Choroid plexus epithelial cell (primary cell): Measurements from ENCODE around the gene APMAP.

Experiments
- DNase-seq: peaks from one replicate; pipeline ENCODE4 v3.0.0-alpha.2; 2010; ENCODE audit warnings: low read depth
- H3K4me3 ChIP-seq: 2 replicates; pipeline ENCODE4 v1.5.1; 2011; ENCODE audit warnings: low read depth, mild to moderate bottlenecking, control low read depth, low read length, moderate library complexity
- CTCF ChIP-seq: conservative IDR thresholded peaks from 2 replicates; pipeline ENCODE4 v1.5.1; 2011; ENCODE audit warnings: low read depth, mild to moderate bottlenecking, control low read depth, inconsistent platforms, low read length, moderate library complexity

Gene APMAP

GRCh38 chr20:24915892-24916291 is 76.7 kb downstream of the APMAP start:
- no peak for DNase-seq
- no peak for TF ChIP-seq CTCF
- no peak overlapping the region for H3K4me3 ChIP-seq

- DNase-seq, result no peak
- no peak overlapping the region for H3K4me3 ChIP-seq
- no peak for TF ChIP-seq CTCF
Measured at GRCh38 chr20:24915440-24915839, 77.1 kb downstream of the APMAP start.

- no peak overlapping the region for H3K4me3 ChIP-seq
- no peak for DNase-seq
- no peak for TF ChIP-seq CTCF
Measured at GRCh38 chr20:24914388-24915241, 77.9 kb downstream of the APMAP start.

GRCh38 chr20:24913076-24913628 is 79.4 kb downstream of the APMAP start:
- H3K4me3 ChIP-seq, result no peak overlapping the region
- no peak for DNase-seq
- no peak for TF ChIP-seq CTCF
